Activated naive CD8-positive, alpha-beta T cell (primary cell): ENCODE data around the gene OSGEP.

Experiments
- H3K27ac Mint-ChIP-seq: one replicate; pipeline ENCODE4 v1.8.0; 2021; ENCODE audit warnings: mixed read lengths
- H3K27me3 Mint-ChIP-seq: one replicate; pipeline ENCODE4 v1.8.0; 2021; ENCODE audit warnings: mixed read lengths
- H3K36me3 Mint-ChIP-seq: one replicate; pipeline ENCODE4 v1.8.0; 2021; ENCODE audit warnings: mixed read lengths
- H3K4me1 Mint-ChIP-seq: one replicate; pipeline ENCODE4 v1.8.0; 2021; ENCODE audit warnings: low read depth, mixed read lengths
- H3K4me3 Mint-ChIP-seq: one replicate; pipeline ENCODE4 v1.8.0; 2021; ENCODE audit warnings: mild to moderate bottlenecking, mixed read lengths
- H3K9me3 Mint-ChIP-seq: one replicate; pipeline ENCODE4 v1.8.0; 2021; ENCODE audit warnings: low read depth, mixed read lengths

OSGEP gene

GRCh38 chr14:20482382-20482781 is 27.8 kb upstream of the OSGEP start:
- peaks cover 10% of the 10 kb centered on the region for H3K36me3 Mint-ChIP-seq
- no peaks in the 10 kb centered on the region for H3K27me3 Mint-ChIP-seq
- H3K27ac Mint-ChIP-seq = peak overlapping the region; percentile 75
- peaks cover 62% of the 10 kb centered on the region for H3K4me1 Mint-ChIP-seq
- no peaks in the 10 kb centered on the region for H3K9me3 Mint-ChIP-seq
- no peak overlapping the region for H3K4me3 Mint-ChIP-seq

- Mint-ChIP-seq H3K4me3 (no peak overlapping the region), H3K27me3 (no peaks in the 10 kb centered on the region), H3K36me3 (peaks cover 29% of the 10 kb centered on the region), H3K4me1 (peaks cover 79% of the 10 kb centered on the region), H3K27ac (peak overlapping the region; percentile 7), H3K9me3 (no peaks in the 10 kb centered on the region)
These were observed 24.3 kb upstream of the OSGEP start for GRCh38 chr14:20478894-20479293.

DNA sequence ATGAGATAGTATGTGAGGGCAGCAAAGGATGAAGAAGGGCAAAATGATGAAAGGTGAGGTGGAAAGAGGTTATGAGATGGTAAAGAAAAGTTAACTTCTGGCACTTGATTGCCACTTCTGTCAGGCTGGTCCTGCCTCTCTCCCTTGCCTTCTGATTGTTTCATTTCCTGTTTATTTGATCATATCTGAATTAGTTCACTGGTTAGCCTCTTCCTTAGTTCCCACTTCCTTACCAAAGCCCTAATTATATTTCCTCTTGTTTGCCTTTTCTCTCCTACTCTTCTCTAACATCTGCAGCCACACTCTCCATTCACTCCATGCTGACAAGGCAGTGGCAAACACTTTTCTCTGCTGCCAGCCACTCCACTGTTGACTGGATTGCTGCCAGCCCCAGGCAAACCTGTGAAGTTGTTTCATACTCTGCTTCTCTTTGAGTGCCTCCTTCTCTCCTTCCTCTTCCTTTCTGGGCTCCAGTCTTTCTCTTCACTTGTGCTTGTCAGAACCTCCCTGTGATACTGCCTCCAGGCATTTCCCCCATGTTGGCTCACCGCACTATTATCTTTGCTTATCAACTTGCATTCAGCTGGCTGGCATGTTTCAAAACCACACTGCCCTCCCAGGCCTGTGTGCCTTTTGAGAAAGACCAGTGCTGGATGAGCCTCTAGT is 22.7 kb upstream of the OSGEP start:
- no peaks in the 10 kb centered on the region for H3K27me3 Mint-ChIP-seq
- H3K4me1 Mint-ChIP-seq = peaks cover 77% of the 10 kb centered on the region
- H3K9me3 Mint-ChIP-seq = no peaks in the 10 kb centered on the region
- H3K27ac Mint-ChIP-seq = peak overlapping the region; percentile 91
- peaks cover 34% of the 10 kb centered on the region for H3K36me3 Mint-ChIP-seq
- peak overlapping the region; percentile 71 for H3K4me3 Mint-ChIP-seq

GRCh38 chr14:20476776-20477175 is 22.2 kb upstream of the OSGEP start:
- Mint-ChIP-seq H3K4me1 (peaks cover 78% of the 10 kb centered on the region), H3K36me3 (peaks cover 38% of the 10 kb centered on the region), H3K27me3 (no peaks in the 10 kb centered on the region)

DNA sequence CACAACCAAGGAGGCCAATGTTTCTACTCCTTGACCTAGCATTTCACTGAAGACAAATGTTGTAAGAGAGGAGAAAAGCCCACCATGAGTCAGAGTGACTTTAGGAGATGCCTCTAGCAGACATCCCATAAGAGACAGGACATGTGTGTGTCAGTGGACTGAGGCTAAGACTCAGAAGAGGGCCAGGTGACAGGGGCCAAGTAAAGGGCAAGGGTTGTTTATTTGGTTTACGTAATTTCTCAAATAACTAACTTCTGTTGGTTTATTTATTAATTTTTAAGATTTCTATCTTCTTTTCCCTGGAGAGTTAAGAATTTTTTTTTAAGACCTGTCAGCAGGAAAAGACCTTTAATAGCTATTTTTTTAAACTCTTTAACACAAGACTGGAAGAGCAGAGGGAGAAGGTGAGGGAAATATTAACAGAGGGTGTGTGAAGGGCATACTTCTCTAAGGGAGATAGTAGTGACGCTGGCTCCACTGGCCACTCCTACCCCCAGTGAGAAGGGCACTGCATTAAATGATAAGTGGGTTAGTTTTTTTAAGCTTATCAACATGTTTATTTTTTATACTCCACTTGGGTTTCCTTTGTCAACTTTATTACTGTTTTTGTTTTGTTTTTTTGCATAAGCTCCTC is 18.0 kb upstream of the OSGEP start:
- no peaks in the 10 kb centered on the region for H3K9me3 Mint-ChIP-seq
- peak overlapping the region; percentile 73 for H3K4me3 Mint-ChIP-seq
- no peaks in the 10 kb centered on the region for H3K27me3 Mint-ChIP-seq
- peaks cover 38% of the 10 kb centered on the region for H3K36me3 Mint-ChIP-seq
- peaks cover 69% of the 10 kb centered on the region for H3K4me1 Mint-ChIP-seq
- H3K27ac Mint-ChIP-seq = peak overlapping the region; percentile 77

More at GRCh38 chr14:20476776-20477175, 22.2 kb upstream of the OSGEP start:
- Mint-ChIP-seq H3K4me3 (peak overlapping the region; percentile 71), H3K9me3 (no peaks in the 10 kb centered on the region), H3K27ac (peak overlapping the region; percentile 91)

- H3K9me3 Mint-ChIP-seq = no peaks in the 10 kb centered on the region
- peak overlapping the region; percentile 99 for H3K27ac Mint-ChIP-seq
- H3K36me3 Mint-ChIP-seq = peaks cover 25% of the 10 kb centered on the region
- peaks cover 48% of the 10 kb centered on the region for H3K4me1 Mint-ChIP-seq
- peak overlapping the region; percentile 99 for H3K4me3 Mint-ChIP-seq
- no peaks in the 10 kb centered on the region for H3K27me3 Mint-ChIP-seq
These were observed 15.9 kb upstream of the OSGEP start for GRCh38 chr14:20470603-20470901.

GRCh38 chr14:20469890-20470602 is 15.4 kb upstream of the OSGEP start:
- H3K27me3 Mint-ChIP-seq = no peaks in the 10 kb centered on the region
- no peaks in the 10 kb centered on the region for H3K9me3 Mint-ChIP-seq
- H3K4me1 Mint-ChIP-seq = peaks cover 44% of the 10 kb centered on the region
- peaks cover 23% of the 10 kb centered on the region for H3K36me3 Mint-ChIP-seq
- peak overlapping the region; percentile 99 for H3K4me3 Mint-ChIP-seq
- H3K27ac Mint-ChIP-seq = peak overlapping the region; percentile 99

GRCh38 chr14:20469242-20469889 is 14.8 kb upstream of the OSGEP start, which contains the start of gene PNP:
PNP (plus strand) TSS chr14:20469406; CDS start chr14:20469525, 119 bp downstream.
- peak within 1 kb of the TSS; percentile 99 for H3K27ac Mint-ChIP-seq
- peak within 1 kb of the TSS; percentile 99 for H3K4me3 Mint-ChIP-seq
- peaks cover 18% of the 10 kb centered on the region for H3K36me3 Mint-ChIP-seq
- H3K4me1 Mint-ChIP-seq = peaks cover 38% of the 10 kb centered on the region
- no peaks in the 10 kb centered on the region for H3K9me3 Mint-ChIP-seq
- H3K27me3 Mint-ChIP-seq = no peaks in the 10 kb centered on the region

GRCh38 chr14:20468764-20469241 is 14.2 kb upstream of the OSGEP start:
- Mint-ChIP-seq H3K27me3 (no peaks in the 10 kb centered on the region), H3K4me3 (peak overlapping the region; percentile 99), H3K36me3 (peaks cover 13% of the 10 kb centered on the region), H3K9me3 (no peaks in the 10 kb centered on the region), H3K4me1 (peaks cover 32% of the 10 kb centered on the region), H3K27ac (peak overlapping the region; percentile 99)

GRCh38 chr14:20461225-20462141 is 6.9 kb upstream of the OSGEP start, which contains the start of gene PIP4P1:
PIP4P1 (minus strand) TSS chr14:20461434; CDS start chr14:20461325, 109 bp downstream.
- H3K27ac Mint-ChIP-seq = peak within 1 kb of the TSS; percentile 97
- H3K36me3 Mint-ChIP-seq = no peaks in the 10 kb centered on the region
- H3K4me3 Mint-ChIP-seq = peak within 1 kb of the TSS; percentile 96
- peaks cover 30% of the 10 kb centered on the region for H3K4me1 Mint-ChIP-seq
- no peaks in the 10 kb centered on the region for H3K27me3 Mint-ChIP-seq
- no peaks in the 10 kb centered on the region for H3K9me3 Mint-ChIP-seq

DNA sequence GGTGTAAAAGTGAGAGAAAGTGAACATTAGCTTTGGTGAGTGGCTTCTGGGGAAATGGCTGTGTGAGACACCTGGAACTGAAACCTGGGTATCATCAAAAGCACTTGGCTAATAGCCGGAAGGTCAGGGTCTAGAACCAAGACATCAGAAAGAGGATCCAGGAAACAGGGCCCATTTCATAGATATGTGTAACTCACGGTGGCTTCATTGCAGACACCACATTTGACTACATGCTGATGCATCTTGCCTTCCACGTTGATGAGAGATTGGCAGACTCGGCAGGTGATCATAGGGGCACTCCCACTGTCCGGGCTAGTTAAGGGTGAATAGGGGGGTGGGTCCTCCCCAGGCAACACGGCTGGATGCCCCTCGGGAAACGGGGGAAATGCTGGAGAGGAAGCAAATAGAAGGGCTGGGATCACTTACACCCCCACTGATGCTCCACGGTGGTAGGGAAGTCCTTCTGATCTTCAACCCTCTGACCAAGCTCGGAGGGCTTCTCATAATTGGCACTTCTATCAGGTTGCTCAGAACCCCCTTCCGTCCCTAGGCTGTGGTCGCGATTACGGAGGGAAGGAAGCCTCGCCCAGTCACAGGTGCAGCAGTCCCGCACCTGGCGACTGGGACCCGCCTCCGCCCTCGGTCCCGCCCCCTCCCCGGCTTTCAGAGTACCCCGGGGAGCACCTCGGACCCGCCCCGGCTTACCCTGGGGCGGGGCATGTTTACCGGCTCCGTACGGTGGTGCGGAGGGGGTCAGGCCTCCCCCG is 6.0 kb upstream of the OSGEP start:
- H3K27me3 Mint-ChIP-seq = no peaks in the 10 kb centered on the region
- peak overlapping the region; percentile 92 for H3K27ac Mint-ChIP-seq
- H3K4me3 Mint-ChIP-seq = peak overlapping the region; percentile 96
- peaks cover 30% of the 10 kb centered on the region for H3K4me1 Mint-ChIP-seq
- no peaks in the 10 kb centered on the region for H3K36me3 Mint-ChIP-seq
- no peaks in the 10 kb centered on the region for H3K9me3 Mint-ChIP-seq

DNA sequence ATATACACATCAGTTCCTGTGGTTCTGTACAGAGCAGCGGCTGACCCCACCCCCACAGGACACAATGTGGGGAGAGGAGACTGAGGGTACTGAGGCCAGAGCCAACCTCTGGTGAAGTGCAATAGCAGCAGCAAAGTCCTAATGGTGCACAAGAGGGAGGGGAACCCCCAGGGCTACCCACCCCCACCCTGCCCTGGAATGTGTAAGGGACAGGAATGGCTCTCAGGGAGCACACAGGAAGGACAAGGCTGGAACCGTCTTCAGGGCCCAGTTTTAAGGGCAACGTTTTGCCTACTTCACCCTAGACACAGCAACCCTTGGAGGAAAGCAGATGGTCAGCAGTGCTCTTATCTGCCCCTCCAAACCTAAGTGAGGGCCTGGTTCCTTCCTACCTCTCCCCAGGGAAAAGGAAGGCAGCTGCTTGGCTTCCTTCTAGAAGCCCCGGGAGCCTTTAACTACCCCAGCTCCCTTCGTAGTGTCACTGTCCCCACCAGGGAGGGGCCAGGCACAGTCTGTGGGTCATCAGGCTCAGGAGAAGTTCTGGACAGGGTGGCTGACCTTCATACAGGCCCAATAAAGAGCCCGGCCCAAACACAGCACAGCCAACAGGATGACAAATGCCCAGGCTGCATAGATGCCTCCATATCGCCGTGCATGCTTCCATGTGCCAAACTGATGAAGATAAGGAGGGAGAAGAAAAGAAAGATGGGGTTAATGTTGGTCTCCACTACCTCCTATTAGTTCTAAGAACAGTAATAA is 3.6 kb upstream of the OSGEP start:
- peak overlapping the region; percentile 52 for H3K4me3 Mint-ChIP-seq
- H3K27ac Mint-ChIP-seq = peak overlapping the region; percentile 78

DNA sequence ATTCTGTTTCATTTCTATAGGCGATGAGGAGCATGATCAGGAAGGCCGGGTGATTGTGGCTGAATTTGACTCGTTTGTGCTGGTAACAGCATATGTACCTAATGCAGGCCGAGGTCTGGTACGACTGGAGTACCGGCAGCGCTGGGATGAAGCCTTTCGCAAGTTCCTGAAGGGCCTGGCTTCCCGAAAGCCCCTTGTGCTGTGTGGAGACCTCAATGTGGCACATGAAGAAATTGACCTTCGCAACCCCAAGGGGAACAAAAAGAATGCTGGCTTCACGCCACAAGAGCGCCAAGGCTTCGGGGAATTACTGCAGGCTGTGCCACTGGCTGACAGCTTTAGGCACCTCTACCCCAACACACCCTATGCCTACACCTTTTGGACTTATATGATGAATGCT is 2.4 kb upstream of the OSGEP start:
- Mint-ChIP-seq H3K27ac (no peak overlapping the region), H3K36me3 (no peaks in the 10 kb centered on the region), H3K4me1 (peaks cover 42% of the 10 kb centered on the region), H3K9me3 (no peaks in the 10 kb centered on the region), H3K4me3 (no peak overlapping the region), H3K27me3 (no peaks in the 10 kb centered on the region)

More for the DNA sequence above, 3.6 kb upstream of the OSGEP start:
- no peaks in the 10 kb centered on the region for H3K27me3 Mint-ChIP-seq
- H3K9me3 Mint-ChIP-seq = no peaks in the 10 kb centered on the region
- no peaks in the 10 kb centered on the region for H3K36me3 Mint-ChIP-seq
- peaks cover 34% of the 10 kb centered on the region for H3K4me1 Mint-ChIP-seq
